Peyer's patch (tissue), 4 donors: ENCODE measurements around the gene DNM3. TPM values are rescaled to one million over a fixed set of nuclear protein-coding genes. Genes with fewer than 3 reads are reported as not detected.

Experiments
- DNase-seq, 3 donors: peaks; one replicate each; pipeline ENCODE4 v3.0.0-alpha.2; 2017 to 2019
- H3K27ac ChIP-seq, 4 donors: fragments of 200-600 bp; sonication (generic); one replicate each; pipeline ENCODE4 v1.5.1; 2016 to 2019
- H3K27me3 ChIP-seq, 2 donors: fragments of 200-600 bp; sonication (generic); one replicate each; pipeline ENCODE4 v1.5.1; 2019
- H3K36me3 ChIP-seq, 3 donors: fragments of 200-600 bp; sonication (generic); one replicate each; pipeline ENCODE4 v1.5.1; 2016 to 2019
- H3K4me1 ChIP-seq, 4 donors: fragments of 200-600 bp; sonication (generic); one replicate each; pipeline ENCODE4 v1.5.1; 2016 to 2019
- H3K4me3 ChIP-seq, 4 donors: fragments of 200-600 bp; sonication (generic); 1 replicate in 3 of 4; 2 replicates in 1 of 4; pipeline ENCODE4 v1.5.1; 2016 to 2019; ENCODE audit warnings: mild to moderate bottlenecking in 1 of 4
- H3K9me3 ChIP-seq, 4 donors: fragments of 200-600 bp; sonication (generic); one replicate each; pipeline ENCODE4 v1.5.1; 2016 to 2019; ENCODE audit warnings: mild to moderate bottlenecking in 1 of 4
- POLR2A ChIP-seq, 2 donors: fragments of 450-650 bp; IDR thresholded peaks; one replicate each; pipeline ENCODE4 v1.5.1; 2017; ENCODE audit warnings: antibody characterized with exemption in 2 of 2, mild to moderate bottlenecking in 2 of 2, moderate library complexity in 2 of 2
- total RNA-seq, 4 donors: library from RNA; depleted of rRNA; stranded (reverse); fragments of >200 nt; gene quantifications; one replicate each; pipeline ENCODE4 v1.1.0, GENCODE V29; 2016
- TF ChIP-seq, protein P1 (sequence below), 6 experiments: fragments of 450-650 bp in 4 of 6; fragments of 200-600 bp in 2 of 6; sonication (generic) in 1 of 6; IDR thresholded peaks; one replicate each; pipeline ENCODE4 v1.5.1; 2017 to 2019; ENCODE audit warnings: antibody characterized with exemption in 6 of 6, mild to moderate bottlenecking in 3 of 6, moderate library complexity in 1 of 6

Gene DNM3
- total RNA-seq, 4 donors from 2014 or later = 1.4 to 11.6 (median 2.0) TPM

DNA sequence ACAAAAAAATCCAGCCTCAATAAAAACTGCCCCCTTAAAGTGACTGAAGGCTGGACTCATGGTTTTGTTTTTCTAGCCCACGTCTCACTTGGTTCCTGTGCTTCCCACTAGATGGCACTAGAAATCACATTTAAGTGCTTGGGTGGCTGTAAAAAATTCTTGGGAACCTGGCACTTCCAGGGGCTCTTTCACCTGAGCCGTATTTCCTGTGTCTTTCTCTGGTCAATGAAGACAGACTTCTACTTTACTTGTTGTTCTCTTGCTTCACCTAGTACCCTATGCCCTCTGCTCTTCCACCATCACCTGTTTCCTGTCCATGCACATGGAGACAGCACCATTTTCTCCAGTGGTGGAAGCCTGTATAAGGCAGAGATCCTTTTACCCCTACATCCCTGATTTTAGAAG lies 39.8 kb upstream of the DNM3 start:
- no peak overlapping the region for H3K4me3 ChIP-seq
- H3K36me3 ChIP-seq = peaks cover 0 to 11% (median 0%) of the 10 kb centered on the region in 3 donors
- H3K27me3 ChIP-seq = no peaks in the 10 kb centered on the region
- H3K27ac ChIP-seq = peak overlapping the region in 1 of 4 donors; percentile 22
- H3K4me1 ChIP-seq = peaks cover 0 to 6% (median under 1%) of the 10 kb centered on the region in 4 donors
- no peak for DNase-seq
- TF ChIP-seq POLR2A (IDR thresholded peaks at IDR 0.05) = no peak
- TF ChIP-seq, protein P1, sequence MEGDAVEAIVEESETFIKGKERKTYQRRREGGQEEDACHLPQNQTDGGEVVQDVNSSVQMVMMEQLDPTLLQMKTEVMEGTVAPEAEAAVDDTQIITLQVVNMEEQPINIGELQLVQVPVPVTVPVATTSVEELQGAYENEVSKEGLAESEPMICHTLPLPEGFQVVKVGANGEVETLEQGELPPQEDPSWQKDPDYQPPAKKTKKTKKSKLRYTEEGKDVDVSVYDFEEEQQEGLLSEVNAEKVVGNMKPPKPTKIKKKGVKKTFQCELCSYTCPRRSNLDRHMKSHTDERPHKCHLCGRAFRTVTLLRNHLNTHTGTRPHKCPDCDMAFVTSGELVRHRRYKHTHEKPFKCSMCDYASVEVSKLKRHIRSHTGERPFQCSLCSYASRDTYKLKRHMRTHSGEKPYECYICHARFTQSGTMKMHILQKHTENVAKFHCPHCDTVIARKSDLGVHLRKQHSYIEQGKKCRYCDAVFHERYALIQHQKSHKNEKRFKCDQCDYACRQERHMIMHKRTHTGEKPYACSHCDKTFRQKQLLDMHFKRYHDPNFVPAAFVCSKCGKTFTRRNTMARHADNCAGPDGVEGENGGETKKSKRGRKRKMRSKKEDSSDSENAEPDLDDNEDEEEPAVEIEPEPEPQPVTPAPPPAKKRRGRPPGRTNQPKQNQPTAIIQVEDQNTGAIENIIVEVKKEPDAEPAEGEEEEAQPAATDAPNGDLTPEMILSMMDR (IDR thresholded peaks at IDR 0.05) = peak; percentile 18 to 81 (median 68)
- no peaks in the 10 kb centered on the region for H3K9me3 ChIP-seq

DNA sequence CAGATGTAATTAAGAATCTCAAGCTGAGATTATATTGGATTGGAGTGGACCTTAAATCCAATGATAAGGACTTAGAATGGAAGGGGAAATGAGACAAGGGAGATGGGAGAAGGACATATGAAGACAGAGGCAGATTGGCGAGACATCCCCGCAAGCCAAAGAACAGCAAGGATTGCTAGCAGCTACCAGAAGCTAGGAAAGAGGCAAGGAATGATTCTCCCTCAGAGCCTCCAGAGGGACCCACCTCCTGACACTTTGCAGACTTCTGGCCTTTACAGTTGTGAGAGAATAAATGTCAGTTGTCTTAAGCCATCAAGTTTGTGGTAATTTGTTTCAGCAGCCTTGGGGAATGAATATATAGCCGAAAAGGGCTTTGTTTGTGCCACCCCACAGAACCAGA lies 39.1 kb upstream of the DNM3 start:
- Histone ChIP-seq H3K36me3 (peaks cover 0 to 3% (median 0%) of the 10 kb centered on the region in 3 donors), H3K4me1 (peaks cover 0 to 6% (median 2%) of the 10 kb centered on the region in 4 donors), H3K27ac (no peak overlapping the region), H3K9me3 (no peaks in the 10 kb centered on the region), H3K27me3 (no peaks in the 10 kb centered on the region), H3K4me3 (no peak overlapping the region)
- TF ChIP-seq, protein P1 (IDR thresholded peaks at IDR 0.05) = no peak
- TF ChIP-seq POLR2A (IDR thresholded peaks at IDR 0.05) = no peak
- DNase-seq = no peak

DNA sequence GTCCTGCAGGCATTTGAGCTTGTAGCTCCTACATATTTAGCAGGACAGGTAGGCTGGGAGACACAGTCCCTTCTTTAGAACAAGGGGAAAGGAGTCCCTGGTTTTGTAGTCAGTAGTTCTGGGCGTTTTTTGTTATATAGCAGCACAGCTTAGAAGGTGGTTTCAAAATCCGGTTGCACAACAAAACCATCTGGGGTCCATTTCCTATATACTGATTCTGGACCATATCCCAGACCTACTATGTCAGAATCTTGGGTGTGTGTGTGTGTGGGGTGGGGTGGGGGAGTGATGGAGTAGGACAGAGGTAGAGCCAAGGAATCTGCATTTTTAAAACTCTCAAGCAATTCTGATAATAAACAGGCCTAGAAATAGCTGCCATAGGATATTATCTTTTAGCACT lies 38.3 kb upstream of the DNM3 start:
- TF ChIP-seq, protein P1 (IDR thresholded peaks at IDR 0.05) = no peak
- TF ChIP-seq POLR2A (IDR thresholded peaks at IDR 0.05) = no peak
- no peak for DNase-seq
- Histone ChIP-seq H3K4me3 (no peak overlapping the region), H3K27ac (no peak overlapping the region), H3K4me1 (peaks cover 0 to 6% (median 2%) of the 10 kb centered on the region in 4 donors), H3K36me3 (no peaks in the 10 kb centered on the region), H3K9me3 (no peaks in the 10 kb centered on the region), H3K27me3 (no peaks in the 10 kb centered on the region)

DNA sequence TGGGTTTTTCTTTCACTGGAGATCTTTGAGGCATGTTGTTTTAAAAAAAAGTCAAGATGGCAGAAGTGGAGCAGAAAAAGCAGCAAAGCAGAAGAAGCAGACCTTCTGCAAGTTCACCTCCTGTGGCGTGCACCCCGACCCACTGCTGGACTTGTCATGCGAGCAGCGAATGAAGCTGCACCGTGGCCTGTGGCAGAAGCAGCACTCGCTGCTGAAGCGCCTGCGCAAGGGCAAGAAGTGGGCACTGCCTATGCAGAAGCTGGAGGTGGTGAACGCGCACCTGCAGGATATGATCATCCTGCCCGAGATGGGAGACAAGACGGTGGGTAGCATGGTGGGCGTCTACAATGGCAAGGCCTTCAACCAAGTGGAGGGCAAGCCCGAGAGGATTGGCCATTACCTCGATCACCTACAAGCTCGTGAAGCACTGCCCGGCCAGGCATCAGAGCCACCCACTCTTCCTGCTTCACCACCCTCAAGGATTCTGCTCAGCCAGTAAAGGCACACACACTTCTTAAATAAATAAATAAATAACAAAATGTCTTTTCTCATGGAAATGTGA lies 37.8 kb upstream of the DNM3 start:
- TF ChIP-seq POLR2A (IDR thresholded peaks at IDR 0.05) = no peak
- TF ChIP-seq, protein P1 (IDR thresholded peaks at IDR 0.05) = no peak
- Histone ChIP-seq H3K4me1 (peaks cover 0 to 6% (median 2%) of the 10 kb centered on the region in 4 donors), H3K36me3 (no peaks in the 10 kb centered on the region), H3K9me3 (no peaks in the 10 kb centered on the region), H3K4me3 (no peak overlapping the region), H3K27me3 (no peaks in the 10 kb centered on the region), H3K27ac (no peak overlapping the region)
- no peak for DNase-seq

DNA sequence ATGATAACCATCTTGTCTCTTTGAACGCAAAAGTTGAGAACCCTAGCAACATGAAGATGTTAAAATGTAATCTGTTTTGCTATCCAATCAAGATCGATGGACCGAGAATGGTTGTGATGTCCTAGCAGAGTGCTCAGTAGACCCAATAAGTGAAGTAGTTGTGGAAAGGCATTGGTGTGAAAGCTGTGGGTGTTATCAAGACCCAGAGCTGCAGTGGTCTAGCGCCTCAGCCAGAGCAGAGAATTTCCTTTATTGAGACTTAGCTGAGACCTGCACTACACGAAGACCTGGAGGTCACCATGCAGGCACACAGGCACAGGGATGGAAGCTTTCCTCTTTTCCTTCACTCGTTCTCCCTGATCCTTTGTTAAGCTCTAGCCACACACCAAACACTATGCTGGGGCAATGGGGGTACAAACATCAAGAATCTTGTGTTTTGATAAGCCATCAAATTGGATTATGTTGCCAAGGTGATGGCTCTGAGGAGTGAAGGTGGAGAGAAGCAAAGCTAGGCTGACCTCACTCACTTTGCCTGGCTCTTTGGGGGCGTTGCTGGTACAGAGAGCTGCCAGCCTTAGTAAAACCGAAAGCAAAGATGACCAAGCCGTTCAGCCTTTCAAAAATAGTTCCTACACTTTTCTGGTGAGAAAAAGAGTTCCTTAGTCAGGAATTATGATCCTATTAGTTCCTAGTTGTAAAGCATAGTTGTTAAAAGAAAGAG lies 35.7 kb upstream of the DNM3 start:
- no peak overlapping the region for H3K4me3 ChIP-seq
- no peak overlapping the region for H3K27ac ChIP-seq
- no peak for DNase-seq

More for the DNA sequence above, 35.7 kb upstream of the DNM3 start:
- H3K36me3 ChIP-seq = no peaks in the 10 kb centered on the region
- no peaks in the 10 kb centered on the region for H3K9me3 ChIP-seq
- TF ChIP-seq, protein P1 (IDR thresholded peaks at IDR 0.05) = no peak
- TF ChIP-seq POLR2A (IDR thresholded peaks at IDR 0.05) = no peak
- peaks cover 0 to 6% (median 2%) of the 10 kb centered on the region in 4 donors for H3K4me1 ChIP-seq
- H3K27me3 ChIP-seq = no peaks in the 10 kb centered on the region
